Neural progenitor cell (in vitro differentiated cells): ENCODE data around the gene HCAR2.

ENCODE experiments used
- EZH2 ChIP-seq: fragments of 200-600 bp; sonication (generic); IDR thresholded peaks from 2 replicates; pipeline ENCODE4 v1.6.1; 2017; ENCODE audit warnings: antibody characterized with exemption, mild to moderate bottlenecking, moderate library complexity
- EZH2phosphoT487 ChIP-seq: fragments of 200-600 bp; sonication (generic); IDR thresholded peaks from 2 replicates; pipeline ENCODE4 v1.6.1; 2017; ENCODE audit warnings: antibody characterized with exemption
- TF ChIP-seq, protein P1 (sequence below): fragments of 200-600 bp; sonication (generic); IDR thresholded peaks from 2 replicates; pipeline ENCODE4 v1.5.1; 2017; ENCODE audit warnings: antibody characterized with exemption, mild to moderate bottlenecking

DNA sequence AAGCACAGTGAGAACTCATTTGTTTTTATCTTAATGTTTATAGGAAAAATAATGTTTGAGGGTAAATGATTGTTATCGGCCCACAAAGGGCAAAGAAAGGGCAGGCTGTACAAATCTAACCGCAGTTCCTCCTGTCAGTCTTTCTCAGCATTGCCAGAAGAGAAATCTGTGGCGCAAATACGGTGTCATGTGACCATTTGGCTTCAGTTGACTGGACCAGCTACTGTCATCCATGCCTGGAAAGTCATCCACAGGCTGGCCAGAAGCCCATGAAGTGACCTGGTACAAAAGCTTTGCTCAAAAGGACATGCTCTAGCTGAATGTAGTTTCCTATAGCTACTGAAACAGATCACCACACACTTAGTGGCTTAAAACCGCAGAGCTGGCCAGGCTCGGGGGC lies 43.6 kb downstream of the HCAR2 start:
- TF ChIP-seq, protein P1, sequence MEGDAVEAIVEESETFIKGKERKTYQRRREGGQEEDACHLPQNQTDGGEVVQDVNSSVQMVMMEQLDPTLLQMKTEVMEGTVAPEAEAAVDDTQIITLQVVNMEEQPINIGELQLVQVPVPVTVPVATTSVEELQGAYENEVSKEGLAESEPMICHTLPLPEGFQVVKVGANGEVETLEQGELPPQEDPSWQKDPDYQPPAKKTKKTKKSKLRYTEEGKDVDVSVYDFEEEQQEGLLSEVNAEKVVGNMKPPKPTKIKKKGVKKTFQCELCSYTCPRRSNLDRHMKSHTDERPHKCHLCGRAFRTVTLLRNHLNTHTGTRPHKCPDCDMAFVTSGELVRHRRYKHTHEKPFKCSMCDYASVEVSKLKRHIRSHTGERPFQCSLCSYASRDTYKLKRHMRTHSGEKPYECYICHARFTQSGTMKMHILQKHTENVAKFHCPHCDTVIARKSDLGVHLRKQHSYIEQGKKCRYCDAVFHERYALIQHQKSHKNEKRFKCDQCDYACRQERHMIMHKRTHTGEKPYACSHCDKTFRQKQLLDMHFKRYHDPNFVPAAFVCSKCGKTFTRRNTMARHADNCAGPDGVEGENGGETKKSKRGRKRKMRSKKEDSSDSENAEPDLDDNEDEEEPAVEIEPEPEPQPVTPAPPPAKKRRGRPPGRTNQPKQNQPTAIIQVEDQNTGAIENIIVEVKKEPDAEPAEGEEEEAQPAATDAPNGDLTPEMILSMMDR = no peak
- TF ChIP-seq EZH2 (no peak), EZH2phosphoT487 (no peak)
